C4-2B (cell line): ENCODE measurements around the gene CALCB.

Experiments used
- ZFX ChIP-seq: fragments of 450-650 bp; IDR thresholded peaks from 2 replicates; pipeline ENCODE4 v1.6.1; 2017
- TF ChIP-seq, protein P1 (sequence below): fragments of 450-650 bp; conservative IDR thresholded peaks from 2 replicates; pipeline ENCODE4 v1.5.1; 2017; ENCODE audit warnings: mild to moderate bottlenecking

DNA sequence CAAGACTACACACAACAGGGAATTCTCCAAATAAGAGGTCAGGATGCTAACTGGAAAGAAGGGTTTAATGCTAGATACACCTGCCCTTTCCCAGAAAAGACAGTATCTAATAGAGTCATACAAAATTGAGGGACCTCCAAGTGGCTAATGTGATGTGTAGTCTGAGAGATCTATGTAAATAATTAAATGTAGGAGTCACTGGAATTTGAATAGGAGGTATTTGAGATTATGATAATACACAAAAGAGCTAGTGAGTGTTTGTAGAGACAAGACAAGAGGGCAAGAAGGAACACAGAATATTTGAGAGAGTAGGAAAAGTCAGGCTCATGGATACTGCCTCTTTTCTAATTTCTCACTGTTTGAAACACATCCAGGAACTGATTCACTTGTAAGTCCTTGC lies 25.9 kb downstream of the CALCB start:
- TF ChIP-seq, protein P1, sequence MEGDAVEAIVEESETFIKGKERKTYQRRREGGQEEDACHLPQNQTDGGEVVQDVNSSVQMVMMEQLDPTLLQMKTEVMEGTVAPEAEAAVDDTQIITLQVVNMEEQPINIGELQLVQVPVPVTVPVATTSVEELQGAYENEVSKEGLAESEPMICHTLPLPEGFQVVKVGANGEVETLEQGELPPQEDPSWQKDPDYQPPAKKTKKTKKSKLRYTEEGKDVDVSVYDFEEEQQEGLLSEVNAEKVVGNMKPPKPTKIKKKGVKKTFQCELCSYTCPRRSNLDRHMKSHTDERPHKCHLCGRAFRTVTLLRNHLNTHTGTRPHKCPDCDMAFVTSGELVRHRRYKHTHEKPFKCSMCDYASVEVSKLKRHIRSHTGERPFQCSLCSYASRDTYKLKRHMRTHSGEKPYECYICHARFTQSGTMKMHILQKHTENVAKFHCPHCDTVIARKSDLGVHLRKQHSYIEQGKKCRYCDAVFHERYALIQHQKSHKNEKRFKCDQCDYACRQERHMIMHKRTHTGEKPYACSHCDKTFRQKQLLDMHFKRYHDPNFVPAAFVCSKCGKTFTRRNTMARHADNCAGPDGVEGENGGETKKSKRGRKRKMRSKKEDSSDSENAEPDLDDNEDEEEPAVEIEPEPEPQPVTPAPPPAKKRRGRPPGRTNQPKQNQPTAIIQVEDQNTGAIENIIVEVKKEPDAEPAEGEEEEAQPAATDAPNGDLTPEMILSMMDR, result no peak
- no peak for TF ChIP-seq ZFX
